ENCODE data around the gene GPR183.

The GPR183 gene

DNA sequence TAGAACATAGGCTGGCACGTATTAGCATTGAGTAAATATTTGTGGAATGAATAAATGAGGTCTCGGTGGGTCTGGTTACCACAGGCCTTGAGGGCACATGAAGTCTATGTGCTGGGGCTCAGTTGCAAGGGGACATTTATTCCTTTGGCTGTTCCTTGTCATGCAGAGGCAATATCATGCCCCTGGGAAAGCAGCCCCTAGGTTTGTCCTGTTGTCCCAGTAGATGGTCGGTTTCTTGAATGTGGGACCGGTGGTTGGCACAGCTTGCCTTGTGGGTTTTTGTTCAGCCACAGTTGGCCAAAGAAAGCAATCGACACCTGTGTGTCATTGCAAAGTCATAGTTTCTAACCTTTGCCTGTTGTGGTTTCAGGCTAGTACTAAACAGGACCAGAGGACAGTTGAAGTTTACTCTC is 24.7 kb upstream of the GPR183 start:
- Histone ChIP-seq H3K4ac (ENCODE audit: low read depth, low read length) (no peak overlapping the region), H3K9me3 (ENCODE audit: insufficient read depth, low read depth, low read length) (no peaks in the 10 kb centered on the region), H2BK5ac (ENCODE audit: low read depth, low read length, poor library complexity) (no peak overlapping the region), H3K27ac (ENCODE audit: low read depth, low read length) (no peak overlapping the region), H3K4me2 (ENCODE audit: low read length) (no peak overlapping the region), H4K91ac (ENCODE audit: low read depth, low read length) (no peak overlapping the region), H3K79me2 (ENCODE audit: control insufficient read depth, insufficient read depth, low read length, poor library complexity) (no peaks in the 10 kb centered on the region), H2BK12ac (ENCODE audit: low read length) (no peak overlapping the region), H3K9ac (ENCODE audit: low read length) (no peak overlapping the region), H2AFZ (ENCODE audit: insufficient read depth, low read length, poor library complexity) (no peak overlapping the region), H3K14ac (ENCODE audit: low read length) (no peak overlapping the region), H3K79me1 (ENCODE audit: low read length) (no peaks in the 10 kb centered on the region), H2AK5ac (ENCODE audit: low read length) (no peak overlapping the region), H3K23ac (ENCODE audit: low read length) (no peak overlapping the region), H3K27me3 (ENCODE audit: insufficient read depth, low read length) (no peaks in the 10 kb centered on the region), H3K4me3 (ENCODE audit: low read depth, low read length) (no peak overlapping the region), H2BK120ac (ENCODE audit: insufficient read depth, low read length, poor library complexity) (no peak overlapping the region), H4K8ac (ENCODE audit: low read depth, low read length) (no peak overlapping the region), H3K36me3 (ENCODE audit: control insufficient read depth in 1 of 2, insufficient read depth in 2 of 2, low read length in 2 of 2) (no peaks in the 10 kb centered on the region), H3K18ac (ENCODE audit: low read length) (no peak overlapping the region), H4K12ac (ENCODE audit: low read depth, low read length) (no peak overlapping the region), H3K4me1 (ENCODE audit: control insufficient read depth in 1 of 2, insufficient read depth in 2 of 2, low read length in 2 of 2) (no peaks in the 10 kb centered on the region)
- no CpG with 5 or more reads among the region's 5 CpGs for WGBS (ENCODE audit: extremely low coverage, insufficient coverage, insufficient read length)
- no peak for DNase-seq

GRCh38 chr13:99330942-99331341 is 23.7 kb upstream of the GPR183 start:
- Histone ChIP-seq H3K27me3 (ENCODE audit: insufficient read depth, low read length) (no peaks in the 10 kb centered on the region), H3K4me3 (ENCODE audit: low read depth, low read length) (no peak overlapping the region), H3K14ac (ENCODE audit: low read length) (no peak overlapping the region), H2BK12ac (ENCODE audit: low read length) (no peak overlapping the region), H3K27ac (ENCODE audit: low read depth, low read length) (no peak overlapping the region), H3K9ac (ENCODE audit: low read length) (no peak overlapping the region), H3K4ac (ENCODE audit: low read depth, low read length) (no peak overlapping the region), H3K4me2 (ENCODE audit: low read length) (no peak overlapping the region), H2AK5ac (ENCODE audit: low read length) (no peak overlapping the region), H3K79me2 (ENCODE audit: control insufficient read depth, insufficient read depth, low read length, poor library complexity) (no peaks in the 10 kb centered on the region), H3K9me3 (ENCODE audit: insufficient read depth, low read depth, low read length) (no peaks in the 10 kb centered on the region), H4K91ac (ENCODE audit: low read depth, low read length) (no peak overlapping the region), H2BK5ac (ENCODE audit: low read depth, low read length, poor library complexity) (no peak overlapping the region), H3K36me3 (ENCODE audit: control insufficient read depth in 1 of 2, insufficient read depth in 2 of 2, low read length in 2 of 2) (no peaks in the 10 kb centered on the region), H2BK120ac (ENCODE audit: insufficient read depth, low read length, poor library complexity) (no peak overlapping the region), H4K12ac (ENCODE audit: low read depth, low read length) (no peak overlapping the region), H3K18ac (ENCODE audit: low read length) (no peak overlapping the region), H3K79me1 (ENCODE audit: low read length) (no peaks in the 10 kb centered on the region), H4K8ac (ENCODE audit: low read depth, low read length) (no peak overlapping the region), H3K23ac (ENCODE audit: low read length) (no peak overlapping the region), H3K4me1 (ENCODE audit: control insufficient read depth in 1 of 2, insufficient read depth in 2 of 2, low read length in 2 of 2) (no peaks in the 10 kb centered on the region), H2AFZ (ENCODE audit: insufficient read depth, low read length, poor library complexity) (no peak overlapping the region)
- WGBS (ENCODE audit: extremely low coverage, insufficient coverage, insufficient read length), result no CpG with 5 or more reads among the region's 6 CpGs
- no peak for DNase-seq

DNA sequence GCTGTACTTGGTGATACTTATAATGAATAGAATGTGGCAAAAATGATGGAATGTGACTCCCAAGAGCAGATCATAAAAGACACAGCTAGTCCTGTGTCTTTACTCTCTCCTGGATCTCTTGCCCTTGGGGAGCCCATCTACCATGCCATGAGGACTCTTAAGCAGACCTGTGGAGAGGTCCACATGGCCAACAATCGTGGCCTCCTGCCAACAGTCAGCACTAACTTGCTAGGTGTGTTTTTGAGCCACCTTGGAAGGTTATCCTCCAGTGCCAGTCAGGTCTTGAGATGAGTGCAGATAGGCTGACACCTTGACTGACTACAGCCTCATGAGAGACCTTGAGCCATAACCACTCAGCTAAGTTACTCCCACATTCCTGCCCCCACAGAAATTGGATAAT is 22.3 kb upstream of the GPR183 start:
- Histone ChIP-seq H2AK5ac (ENCODE audit: low read length) (no peak overlapping the region), H3K9ac (ENCODE audit: low read length) (no peak overlapping the region), H3K14ac (ENCODE audit: low read length) (no peak overlapping the region), H3K4me2 (ENCODE audit: low read length) (no peak overlapping the region), H2AFZ (ENCODE audit: insufficient read depth, low read length, poor library complexity) (no peak overlapping the region), H3K79me1 (ENCODE audit: low read length) (no peaks in the 10 kb centered on the region), H3K36me3 (ENCODE audit: control insufficient read depth in 1 of 2, insufficient read depth in 2 of 2, low read length in 2 of 2) (peaks cover 0 to 4% of the 10 kb centered on the region in 2 experiments), H3K4me3 (ENCODE audit: low read depth, low read length) (no peak overlapping the region), H3K79me2 (ENCODE audit: control insufficient read depth, insufficient read depth, low read length, poor library complexity) (no peaks in the 10 kb centered on the region), H3K18ac (ENCODE audit: low read length) (no peak overlapping the region), H2BK5ac (ENCODE audit: low read depth, low read length, poor library complexity) (no peak overlapping the region), H3K27ac (ENCODE audit: low read depth, low read length) (no peak overlapping the region), H4K91ac (ENCODE audit: low read depth, low read length) (no peak overlapping the region), H2BK120ac (ENCODE audit: insufficient read depth, low read length, poor library complexity) (no peak overlapping the region), H3K4me1 (ENCODE audit: control insufficient read depth in 1 of 2, insufficient read depth in 2 of 2, low read length in 2 of 2) (no peaks in the 10 kb centered on the region), H3K9me3 (ENCODE audit: insufficient read depth, low read depth, low read length) (no peaks in the 10 kb centered on the region), H3K27me3 (ENCODE audit: insufficient read depth, low read length) (no peaks in the 10 kb centered on the region), H3K4ac (ENCODE audit: low read depth, low read length) (no peak overlapping the region), H4K12ac (ENCODE audit: low read depth, low read length) (no peak overlapping the region), H2BK12ac (ENCODE audit: low read length) (no peak overlapping the region), H3K23ac (ENCODE audit: low read length) (no peak overlapping the region), H4K8ac (ENCODE audit: low read depth, low read length) (no peak overlapping the region)
- whole genome bisulfite sequencing (ENCODE audit: extremely low coverage, insufficient coverage, insufficient read length), result no CpG with 5 or more reads among the region's 1 CpG
- DNase-seq, result no peak

- no peaks in the 10 kb centered on the region for H3K4me1 ChIP-seq (ENCODE audit: control insufficient read depth in 1 of 2, insufficient read depth in 2 of 2, low read length in 2 of 2)
- H2BK12ac ChIP-seq (ENCODE audit: low read length), result no peak overlapping the region
- peaks cover 4 to 6% of the 10 kb centered on the region in 2 experiments for H3K36me3 ChIP-seq (ENCODE audit: control insufficient read depth in 1 of 2, insufficient read depth in 2 of 2, low read length in 2 of 2)
- no peak overlapping the region for H4K91ac ChIP-seq (ENCODE audit: low read depth, low read length)
- no peak overlapping the region for H3K14ac ChIP-seq (ENCODE audit: low read length)
- no peak overlapping the region for H4K12ac ChIP-seq (ENCODE audit: low read depth, low read length)
- no peak overlapping the region for H3K18ac ChIP-seq (ENCODE audit: low read length)
- no peak overlapping the region for H3K4me3 ChIP-seq (ENCODE audit: low read depth, low read length)
- H3K23ac ChIP-seq (ENCODE audit: low read length), result no peak overlapping the region
- no peaks in the 10 kb centered on the region for H3K27me3 ChIP-seq (ENCODE audit: insufficient read depth, low read length)
- no CpG with 5 or more reads among the region's 2 CpGs for WGBS (ENCODE audit: extremely low coverage, insufficient coverage, insufficient read length)
- no peak overlapping the region for H2AFZ ChIP-seq (ENCODE audit: insufficient read depth, low read length, poor library complexity)
- H3K79me2 ChIP-seq (ENCODE audit: control insufficient read depth, insufficient read depth, low read length, poor library complexity), result no peaks in the 10 kb centered on the region
- no peak overlapping the region for H3K4ac ChIP-seq (ENCODE audit: low read depth, low read length)
- no peak overlapping the region for H3K4me2 ChIP-seq (ENCODE audit: low read length)
- no peak overlapping the region for H3K27ac ChIP-seq (ENCODE audit: low read depth, low read length)
- no peaks in the 10 kb centered on the region for H3K79me1 ChIP-seq (ENCODE audit: low read length)
- no peak overlapping the region for H2BK5ac ChIP-seq (ENCODE audit: low read depth, low read length, poor library complexity)
- no peak overlapping the region for H2AK5ac ChIP-seq (ENCODE audit: low read length)
- H3K9ac ChIP-seq (ENCODE audit: low read length), result no peak overlapping the region
- no peaks in the 10 kb centered on the region for H3K9me3 ChIP-seq (ENCODE audit: insufficient read depth, low read depth, low read length)
- no peak overlapping the region for H4K8ac ChIP-seq (ENCODE audit: low read depth, low read length)
- DNase-seq, result no peak
- H2BK120ac ChIP-seq (ENCODE audit: insufficient read depth, low read length, poor library complexity), result no peak overlapping the region
These were observed 20.6 kb upstream of the GPR183 start for GRCh38 chr13:99327761-99328160.

All from trophoblast cell (in vitro differentiated cells and primary cell).